AG04450 (cell line): ENCODE results near the gene EMC9. TPM values are rescaled to one million over a fixed set of nuclear protein-coding genes. Genes with fewer than 3 reads are reported as not detected.

Experiments
- CTCF ChIA-PET: fragments of 300-600, 350-600 bp; formaldehyde crosslinking; extraction: SDS; loops from one replicate; lab custom pipeline; 2022; ENCODE audit warnings: antibody characterized with exemption, inconsistent platforms; lab: Charles Lee
- POLR2A ChIA-PET: fragments of 350-600 bp; formaldehyde crosslinking; extraction: SDS; loops from one replicate; lab custom pipeline; 2021; ENCODE audit warnings: antibody characterized with exemption, inconsistent platforms; lab: Yijun Ruan, JAX
- DNase-seq: peaks from one replicate; pipeline ENCODE4 v3.0.0-alpha.2; 2011; ENCODE audit warnings: low read depth, low spot score
- H3K27ac ChIP-seq: one replicate; pipeline ENCODE4 v1.5.1; 2012; ENCODE audit warnings: low read depth, low read length, control low read depth
- H3K27me3 ChIP-seq: one replicate; pipeline ENCODE4 v1.6.0; 2012; ENCODE audit warnings: low read length; ENCODE audit not compliant: control insufficient read depth, insufficient read depth
- H3K4me3 ChIP-seq: 2 replicates; pipeline ENCODE4 v1.5.1; 2011; ENCODE audit warnings: mild to moderate bottlenecking, low read depth, low read length, control low read depth
- H3K9me3 ChIP-seq: 2 replicates; pipeline ENCODE4 v1.5.1; 2012; ENCODE audit warnings: low read length; ENCODE audit not compliant: control insufficient read depth, insufficient read depth
- CTCF ChIP-seq: IDR thresholded peaks from 2 replicates; pipeline ENCODE4 v1.5.1; 2011; ENCODE audit warnings: low read depth, low read length, control low read depth, inconsistent platforms
- polyA plus RNA-seq: library from polyadenylated mRNA; depleted of rRNA; stranded (reverse); fragments of >200 nt; gene quantifications from 2 replicates; pipeline ENCODE4 v1.2.3, GENCODE V29; 2011

Gene EMC9
- polyA plus RNA-seq, 1 experiment, result 4.4 TPM

GRCh38 chr14:24164518-24164991 lies 23.2 kb upstream of the EMC9 start:
- H3K9me3 ChIP-seq, result no peaks in the 10 kb centered on the region
- POLR2A ChIA-PET, result interaction anchor here (0.5 kb wide), 1 partner anchor 11 kb away, joined by 10 read pairs; no protein-coding TSS in a partner anchor
- no peak overlapping the region for H3K27ac ChIP-seq
- H3K4me3 ChIP-seq, result no peak overlapping the region
- no peaks in the 10 kb centered on the region for H3K27me3 ChIP-seq
- DNase-seq, result no peak
- CTCF ChIA-PET, result no interaction called here
- no peak for TF ChIP-seq CTCF

GRCh38 chr14:24162093-24162492 lies 20.7 kb upstream of the EMC9 start:
- ChIA-PET POLR2A (interaction anchor here (0.9 to 2.1 kb wide), 3 partner anchors 13 to 21 kb away, joined by 7 to 12 read pairs (median 9); partner anchors contain the start of genes EMC9 and RNF31), CTCF (interaction anchor here (0.9 to 3.5 kb wide), 11 partner anchors 9 to 134 kb away, joined by 3 to 54 read pairs (median 16); partner anchors contain the start of genes DCAF11, NRL, PSME2 and RNF31)
- H3K4me3 ChIP-seq, result peak overlapping the region; percentile 94
- no peaks in the 10 kb centered on the region for H3K9me3 ChIP-seq
- no peak for DNase-seq
- TF ChIP-seq CTCF, result no peak
- no peaks in the 10 kb centered on the region for H3K27me3 ChIP-seq
- no peak overlapping the region for H3K27ac ChIP-seq

DNA sequence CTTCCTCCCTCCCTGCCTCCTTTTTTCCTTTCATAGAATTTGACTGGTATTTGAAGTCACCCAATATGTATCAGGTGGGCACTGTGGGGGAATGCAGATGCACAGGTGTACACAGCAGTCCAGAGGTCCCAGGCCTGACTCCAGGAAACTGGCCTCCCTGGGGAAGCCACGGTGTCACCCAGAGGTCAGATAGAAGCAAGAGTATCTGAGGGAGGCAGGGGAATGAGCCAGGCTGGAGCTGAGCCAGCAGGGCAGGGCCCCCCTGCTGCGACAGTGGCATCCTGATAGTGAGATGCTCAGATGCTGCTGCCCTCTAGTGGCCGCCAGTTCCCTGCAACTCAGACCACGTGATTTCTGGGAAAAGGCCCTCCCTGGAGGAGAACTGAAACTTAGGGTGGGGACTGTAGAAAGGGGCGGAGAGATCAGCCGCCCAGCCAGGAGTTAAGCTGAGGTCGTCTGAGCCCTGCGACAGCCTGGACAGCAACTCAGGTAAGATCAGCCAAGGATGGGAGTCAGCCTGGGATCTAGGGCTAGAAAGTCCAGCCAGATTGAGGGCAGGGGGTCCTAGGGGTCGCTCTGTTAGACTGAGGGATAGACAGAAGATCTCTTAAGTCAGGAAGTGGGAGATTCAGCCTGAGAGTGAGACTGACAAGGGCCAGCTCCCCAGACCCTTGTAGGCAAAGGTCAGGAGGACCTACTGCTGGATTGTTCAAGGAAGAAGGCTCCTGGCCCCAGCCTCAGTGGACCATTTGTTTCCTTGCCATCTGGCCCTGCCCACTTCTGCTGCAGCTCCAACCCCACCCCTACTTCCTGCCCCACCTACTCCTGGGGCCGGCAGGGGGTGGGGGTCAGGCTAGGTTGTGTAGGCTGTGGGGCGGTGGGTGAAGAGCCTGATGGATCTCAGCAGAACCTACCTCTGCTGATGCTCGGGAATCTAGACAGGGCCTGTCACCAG lies 19.7 kb upstream of the EMC9 start, which contains the start of gene IRF9:
Gene IRF9 (plus strand): TSS at position 416 of the 955 bp plus-strand sequence. CDS start 880 bp downstream, outside the sequence.
- Histone ChIP-seq H3K27ac (peak within 1 kb of the TSS; percentile 61), H3K27me3 (no peaks in the 10 kb centered on the region), H3K9me3 (no peaks in the 10 kb centered on the region), H3K4me3 (peak within 1 kb of the TSS; percentile 94)
- POLR2A ChIA-PET, result interaction anchor here (0.6 to 2.1 kb wide), 10 partner anchors 11 to 52 kb away, joined by 3 to 12 read pairs (median 4); partner anchors contain the start of genes CHMP4A, DCAF11, EMC9 and NRL
- peak; percentile 85 for DNase-seq
- CTCF ChIA-PET, result interaction anchor here (0.5 to 3.5 kb wide), 39 partner anchors 10 to 1185 kb away, joined by 3 to 54 read pairs (median 5); partner anchors contain the start of genes CHMP4A, CIDEB, DCAF11 and EMC9
- TF ChIP-seq CTCF, result peak; percentile 89

GRCh38 chr14:24160499-24160849 lies 19.1 kb upstream of the EMC9 start:
- DNase-seq, result no peak
- Histone ChIP-seq H3K4me3 (no peak overlapping the region), H3K9me3 (no peaks in the 10 kb centered on the region), H3K27ac (peak overlapping the region; percentile 61), H3K27me3 (no peaks in the 10 kb centered on the region)
- ChIA-PET CTCF (interaction anchor here (0.6 to 3.5 kb wide), 21 partner anchors 10 to 140 kb away, joined by 3 to 54 read pairs (median 9); partner anchors contain the start of genes CHMP4A, DCAF11, IPO4 and NRL), POLR2A (interaction anchor here (0.8 to 2.1 kb wide), 7 partner anchors 12 to 53 kb away, joined by 3 to 12 read pairs (median 4); partner anchors contain the start of genes CHMP4A, DCAF11, NRL and PSME1)
- TF ChIP-seq CTCF, result no peak
